ENCODE measurements around the gene SPRYD4. TPM values are rescaled to one million over a fixed set of nuclear protein-coding genes. Genes with fewer than 3 reads are reported as not detected.
"Not testable (repeated sequence)": the region's sequence is repeated elsewhere in the genome, so short reads cannot be mapped to it uniquely, and the experiment has no call there.

The SPRYD4 gene
- total and polyA plus RNA-seq, 8 donors, result 2.5 to 5.9 (median 5.6) TPM

- H3K36me3 ChIP-seq, result no peaks in the 10 kb centered on the region
- H3K4me3 ChIP-seq, result no peak overlapping the region
- TF ChIP-seq CTCF (IDR thresholded peaks at IDR 0.05), result no peak
Measured at GRCh38 chr12:56484566-56484965, 16.2 kb downstream of the SPRYD4 start.

GRCh38 chr12:56486694-56487093 lies 18.3 kb downstream of the SPRYD4 start:
- intact Hi-C loops (cut with DNase I), result no loop called here
- TF ChIP-seq CTCF (IDR thresholded peaks at IDR 0.05), result no peak
- DNase-seq (no peak), ATAC-seq (no peak)
- Histone ChIP-seq H3K27ac (no peak overlapping the region), H3K27me3 (peaks cover 0 to 42% of the 10 kb centered on the region in 2 donors), H3K36me3 (no peaks in the 10 kb centered on the region), H3K4me3 (no peak overlapping the region), H3K4me1 (peaks cover 0 to 18% of the 10 kb centered on the region in 2 donors), H3K9me3 (no peaks in the 10 kb centered on the region)

More at GRCh38 chr12:56484566-56484965, 16.2 kb downstream of the SPRYD4 start:
- H3K27ac ChIP-seq, result no peak overlapping the region
- H3K4me1 ChIP-seq, result peaks cover 0 to 18% of the 10 kb centered on the region in 2 donors
- no peaks in the 10 kb centered on the region for H3K9me3 ChIP-seq
- no peak for ATAC-seq
- DNase-seq, result no peak
- peaks cover 0 to 28% of the 10 kb centered on the region in 2 donors for H3K27me3 ChIP-seq
- intact Hi-C loops (cut with DNase I), result no loop called here

GRCh38 chr12:56487448-56488040 lies 19.2 kb downstream of the SPRYD4 start:
- peak; percentile 62 for ATAC-seq
- Histone ChIP-seq H3K4me3 (peak overlapping the region; percentile 53 to 56), H3K27ac (peak overlapping the region; percentile 13 to 23), H3K36me3 (no peaks in the 10 kb centered on the region), H3K4me1 (peaks cover 0 to 18% of the 10 kb centered on the region in 2 donors), H3K9me3 (no peaks in the 10 kb centered on the region), H3K27me3 (peaks cover 0 to 48% of the 10 kb centered on the region in 2 donors)
- intact Hi-C loops (cut with DNase I), result no loop called here
- TF ChIP-seq CTCF (IDR thresholded peaks at IDR 0.05), result no peak
- peak in 3 of 4 donors; percentile 39 to 83 (median 55) for DNase-seq

- ATAC-seq (peak; percentile 97), DNase-seq (peak; percentile 40 to 88 (median 76))
- no peak for TF ChIP-seq CTCF (IDR thresholded peaks at IDR 0.05)
- peaks cover 0 to 18% of the 10 kb centered on the region in 2 donors for H3K4me1 ChIP-seq
- H3K36me3 ChIP-seq, result no peaks in the 10 kb centered on the region
- H3K4me3 ChIP-seq, result peak within 1 kb of the TSS; percentile 53 to 56
- H3K27ac ChIP-seq, result peak within 1 kb of the TSS; percentile 13 to 23
- H3K27me3 ChIP-seq, result peaks cover 0 to 48% of the 10 kb centered on the region in 2 donors
- intact Hi-C loops (cut with DNase I), result no loop called here
- no peaks in the 10 kb centered on the region for H3K9me3 ChIP-seq
Measured at GRCh38 chr12:56488041-56488955, 19.9 kb downstream of the SPRYD4 start, which contains the start of gene GLS2. Gene GLS2 (minus strand): TSS chr12:56488161. CDS start chr12:56488118, 43 bp downstream.

GRCh38 chr12:56490360-56490759 lies 22.0 kb downstream of the SPRYD4 start:
- H3K27me3 ChIP-seq, result peaks cover 0 to 48% of the 10 kb centered on the region in 2 donors
- H3K36me3 ChIP-seq, result no peaks in the 10 kb centered on the region
- no peak overlapping the region for H3K27ac ChIP-seq
- no peak overlapping the region for H3K4me3 ChIP-seq
- ATAC-seq (no peak), DNase-seq (no peak)
- H3K9me3 ChIP-seq, result no peaks in the 10 kb centered on the region
- H3K4me1 ChIP-seq, result peaks cover 0 to 18% of the 10 kb centered on the region in 2 donors
- intact Hi-C loops (cut with DNase I), result no loop called here
- no peak for TF ChIP-seq CTCF (IDR thresholded peaks at IDR 0.05)

GRCh38 chr12:56493409-56494105 lies 25.2 kb downstream of the SPRYD4 start:
- H3K36me3 ChIP-seq; H3K4me3 ChIP-seq; ATAC-seq; DNase-seq; H3K4me1 ChIP-seq; H3K9me3 ChIP-seq; intact Hi-C loops (cut with DNase I); H3K27ac ChIP-seq: not testable (repeated sequence)
- H3K27me3 ChIP-seq, result peaks cover 0 to 30% of the 10 kb centered on the region in 2 donors

GRCh38 chr12:56494106-56494415 lies 25.7 kb downstream of the SPRYD4 start:
- H3K27ac ChIP-seq; H3K36me3 ChIP-seq; H3K4me3 ChIP-seq; ATAC-seq; H3K4me1 ChIP-seq; H3K9me3 ChIP-seq; intact Hi-C loops (cut with DNase I); DNase-seq: not testable (repeated sequence)
- peaks cover 0 to 25% of the 10 kb centered on the region in 2 donors for H3K27me3 ChIP-seq
